ENCODE results near the gene PPP1R7.

Gene PPP1R7

GRCh38 chr2:241141214-241141770 is 9.0 kb upstream of the PPP1R7 start:
- DNase-seq: no peak

GRCh38 chr2:241142063-241142462 is 8.2 kb upstream of the PPP1R7 start:
- no peak for DNase-seq

DNA sequence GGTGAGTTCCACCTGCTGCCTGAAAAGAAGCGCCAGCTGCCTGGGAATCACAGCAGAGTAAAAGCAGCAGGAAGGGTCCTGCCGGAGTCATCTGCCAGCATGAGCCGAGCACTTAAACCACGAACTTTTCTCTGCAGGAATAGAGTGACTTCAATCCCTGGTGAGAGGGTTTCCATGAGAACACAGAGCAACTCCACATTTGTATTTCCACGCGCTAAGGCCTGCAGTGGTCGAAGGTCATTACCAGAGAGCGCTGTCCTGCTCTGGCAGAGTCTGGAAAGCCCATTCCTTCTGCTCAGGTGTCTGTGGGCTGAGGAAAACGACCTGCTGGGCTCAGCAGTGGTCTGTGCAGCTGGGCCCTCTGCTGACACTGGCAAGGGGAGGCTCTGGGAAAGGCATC is 7.7 kb upstream of the PPP1R7 start:
- no peak for DNase-seq

- DNase-seq: no peak
Measured at GRCh38 chr2:241146286-241146685, 4.0 kb upstream of the PPP1R7 start.

GRCh38 chr2:241147336-241147735 is 2.9 kb upstream of the PPP1R7 start:
- no peak for DNase-seq

- no peak for DNase-seq
Measured at GRCh38 chr2:241148239-241148638, 2.0 kb upstream of the PPP1R7 start.

GRCh38 chr2:241148891-241149674 is 1.2 kb upstream of the PPP1R7 start, which contains the start of gene PASK:
PASK (minus strand) TSS chr2:241149472; CDS start chr2:241143032, 6,440 bp downstream.
- DNase-seq: peak; percentile 90

GRCh38 chr2:241149675-241149924 is 667 bp upstream of the PPP1R7 start:
- no peak for DNase-seq

DNA sequence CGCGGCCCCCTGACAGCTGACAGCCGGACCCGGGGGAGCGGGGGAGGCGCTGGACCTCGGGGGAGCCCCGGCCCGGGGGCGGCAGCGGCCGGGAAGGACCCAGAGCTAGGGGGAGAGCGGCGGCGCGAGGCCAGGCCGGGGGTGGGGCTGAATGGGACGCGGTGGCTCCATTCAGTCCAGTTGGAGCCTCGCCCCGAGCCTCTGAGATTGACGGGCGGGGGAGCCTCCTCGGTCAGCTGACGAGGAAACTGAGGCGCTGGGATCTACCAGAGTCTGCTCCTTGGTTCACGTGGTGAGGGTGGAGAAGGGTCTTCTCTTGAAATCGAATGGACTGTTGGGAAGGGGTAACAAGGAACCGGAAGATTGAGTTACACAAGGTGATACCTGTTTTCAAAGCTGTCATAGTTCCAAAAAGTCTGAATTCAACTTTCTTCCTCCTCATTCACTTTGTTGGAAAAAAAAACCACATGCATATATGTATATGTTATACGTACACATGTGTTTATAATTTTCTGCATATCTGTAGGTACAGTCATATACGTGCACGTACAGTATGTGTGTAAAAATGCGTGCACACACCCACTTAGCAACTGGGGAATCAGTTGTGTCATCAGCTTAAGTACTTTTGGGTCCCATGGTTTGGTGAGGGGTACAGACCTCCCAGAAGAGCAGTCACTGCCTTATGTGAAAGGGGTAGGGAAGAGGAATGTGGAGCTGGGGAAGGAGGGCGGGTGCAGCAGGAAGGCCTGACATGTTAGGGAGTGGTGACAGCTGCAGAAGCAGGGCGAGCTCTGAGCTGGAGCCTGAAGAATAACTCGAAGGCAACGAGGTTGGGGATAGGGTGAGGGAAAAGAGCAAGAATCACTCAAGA is 628 bp downstream of the PPP1R7 start:
- DNase-seq: no peak

DNA sequence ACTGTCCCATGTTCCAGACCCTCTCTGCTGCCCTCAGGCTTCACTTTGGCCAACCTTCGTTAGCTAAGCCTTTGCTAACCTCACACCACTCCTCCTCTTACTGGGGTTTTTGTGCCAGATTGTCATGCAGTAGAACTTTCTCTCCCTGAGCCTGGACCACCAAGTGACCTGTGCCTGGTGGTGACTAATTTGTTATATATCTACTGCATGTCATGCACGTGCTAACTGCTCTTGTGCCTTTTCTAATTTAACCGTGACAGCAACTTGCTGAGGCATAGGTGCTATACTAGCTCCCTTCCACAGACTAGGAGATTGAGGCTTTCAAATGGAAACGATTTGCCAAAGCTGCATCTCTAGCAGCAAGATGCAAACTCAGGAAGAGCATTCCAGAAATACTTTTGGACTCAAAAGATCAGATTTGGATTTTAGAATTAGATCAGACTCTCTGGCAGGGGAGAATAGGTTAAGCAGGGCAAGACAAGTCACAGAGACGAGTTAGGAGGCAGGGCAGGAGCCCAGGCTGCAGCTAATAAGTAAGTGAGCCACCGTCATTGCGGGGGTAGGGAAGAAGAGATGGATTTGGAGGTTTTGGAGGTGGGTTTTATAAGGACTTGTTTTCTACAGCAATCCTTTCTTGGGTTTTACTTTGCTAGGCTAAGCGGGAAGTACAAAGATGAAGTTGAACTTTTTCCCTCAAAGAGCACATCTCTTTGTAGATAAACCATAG is 1.8 kb downstream of the PPP1R7 start:
- DNase-seq: no peak

GRCh38 chr2:241153616-241154015 is 3.3 kb downstream of the PPP1R7 start:
- DNase-seq: no peak

- DNase-seq: no peak
Measured at GRCh38 chr2:241154915-241155314, 4.6 kb downstream of the PPP1R7 start.

DNA sequence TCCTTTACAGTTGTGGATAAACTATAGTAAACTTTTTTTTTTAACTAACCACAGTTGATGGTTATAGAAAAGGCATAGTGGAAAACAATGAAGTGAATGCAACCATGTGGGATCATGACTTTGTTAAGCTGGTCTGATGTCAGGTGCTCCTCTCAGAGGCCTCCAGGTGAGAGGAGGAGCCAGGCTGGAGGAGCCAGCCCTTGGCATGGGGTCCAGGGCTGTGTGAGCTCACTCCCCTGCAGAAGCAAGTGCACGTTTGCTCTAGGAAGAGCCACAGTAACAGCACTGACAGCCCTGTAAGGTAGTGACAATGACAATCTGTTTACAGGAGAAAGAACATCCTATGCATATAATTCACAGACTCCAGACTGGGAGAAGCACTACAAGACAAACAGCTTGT is 5.7 kb downstream of the PPP1R7 start:
- no peak for DNase-seq

DNA sequence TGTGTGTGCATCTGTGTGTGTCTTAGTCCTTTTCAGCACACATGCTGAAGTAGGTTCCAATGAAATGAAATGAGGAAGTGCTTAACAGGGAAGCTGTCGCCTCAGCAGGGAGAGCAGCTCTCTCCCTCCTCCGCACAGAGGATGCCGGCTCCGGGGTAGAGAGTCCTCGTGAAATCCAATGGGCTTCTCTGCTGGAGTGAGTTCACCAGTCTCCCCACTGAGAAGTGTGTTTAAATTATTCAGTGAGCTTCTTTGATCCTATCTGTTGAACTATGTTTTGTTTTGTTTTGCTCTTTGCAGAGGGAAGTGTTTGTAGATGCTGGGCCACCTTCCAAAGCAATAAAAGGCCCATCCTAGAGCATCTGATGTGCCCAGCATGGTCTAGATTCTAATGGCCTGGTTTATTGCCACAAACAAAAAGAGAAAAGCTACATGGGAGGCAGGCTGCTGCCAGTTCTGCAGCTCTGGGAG is 6.7 kb downstream of the PPP1R7 start:
- DNase-seq: no peak

GRCh38 chr2:241157841-241158545 is 7.7 kb downstream of the PPP1R7 start:
- no peak for DNase-seq

GRCh38 chr2:241158546-241158900 is 8.3 kb downstream of the PPP1R7 start:
- no peak for DNase-seq

GRCh38 chr2:241159116-241159515 is 8.8 kb downstream of the PPP1R7 start:
- no peak for DNase-seq

DNA sequence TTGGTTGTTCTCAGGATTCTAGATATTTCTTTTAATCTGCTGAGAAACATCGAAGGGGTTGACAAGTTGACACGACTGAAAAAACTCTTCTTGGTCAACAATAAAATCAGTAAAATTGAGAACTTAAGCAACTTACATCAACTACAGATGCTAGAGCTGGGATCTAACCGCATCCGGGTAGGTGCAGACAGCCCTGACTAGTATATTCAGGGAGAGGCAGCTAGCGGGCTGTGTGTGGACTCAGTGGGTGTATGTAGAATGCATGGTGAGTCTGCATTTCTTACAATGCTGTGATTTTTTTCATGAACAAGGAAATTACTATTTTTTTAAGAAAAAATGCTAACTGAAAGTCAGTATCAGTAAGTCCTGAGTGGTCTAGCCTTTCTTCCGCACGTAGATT is 10.1 kb downstream of the PPP1R7 start:
- DNase-seq: no peak

DNA sequence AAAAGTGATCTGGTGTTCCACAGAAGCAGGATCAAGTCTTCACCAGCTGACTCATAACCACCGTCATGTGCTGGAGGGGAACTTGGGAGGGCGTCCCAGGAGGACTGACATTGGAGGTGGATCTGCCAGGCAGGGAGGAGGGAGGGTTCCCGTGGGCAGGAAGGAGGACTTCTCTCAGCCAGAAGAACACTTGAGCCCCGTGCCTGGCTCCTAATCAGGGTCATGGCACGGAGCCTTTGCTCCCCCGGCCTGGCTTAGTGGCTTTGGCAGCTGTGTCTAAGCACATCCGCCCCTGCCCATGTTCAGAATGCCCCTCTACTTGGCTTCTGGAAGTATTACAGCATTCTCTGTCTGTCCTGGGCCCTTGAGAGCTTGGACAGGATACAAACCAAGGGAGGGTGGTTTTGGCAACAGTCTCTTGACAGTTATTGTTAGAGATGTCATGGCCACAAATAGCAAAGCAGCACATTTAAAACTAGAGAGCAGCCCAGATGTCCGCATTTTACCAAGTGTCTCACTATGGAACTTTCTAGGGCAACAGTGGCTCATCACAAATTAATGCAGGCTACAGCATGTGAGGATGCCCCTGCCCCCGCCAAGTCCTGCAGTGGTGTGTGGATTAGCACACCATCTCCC is 11.5 kb downstream of the PPP1R7 start:
- no peak for DNase-seq

DNA sequence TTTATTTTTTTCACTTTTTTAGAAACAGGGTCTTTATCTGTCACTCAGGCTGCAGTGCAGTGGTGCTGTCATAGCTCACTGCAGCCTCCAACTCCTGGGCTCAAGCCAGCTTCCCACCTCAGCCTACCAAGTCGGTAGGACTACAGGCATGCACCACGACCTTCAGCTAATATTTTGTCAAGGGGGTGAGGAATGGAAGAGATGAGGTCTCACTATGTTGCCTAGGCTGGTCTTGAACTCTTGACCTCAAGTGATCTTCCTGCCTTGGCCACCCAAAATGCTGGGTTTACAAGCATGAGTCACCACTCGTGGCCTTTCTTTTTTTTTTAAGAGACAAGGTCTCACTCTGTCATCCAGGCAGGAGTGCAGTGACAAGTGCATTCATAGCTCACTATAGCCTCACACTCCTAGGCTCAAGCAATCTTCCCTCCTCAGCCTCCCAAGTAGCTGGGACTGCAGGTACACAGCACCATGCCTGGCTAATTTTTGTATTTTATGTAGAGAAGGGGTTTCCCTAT is 13.4 kb downstream of the PPP1R7 start:
- no peak for DNase-seq

DNA sequence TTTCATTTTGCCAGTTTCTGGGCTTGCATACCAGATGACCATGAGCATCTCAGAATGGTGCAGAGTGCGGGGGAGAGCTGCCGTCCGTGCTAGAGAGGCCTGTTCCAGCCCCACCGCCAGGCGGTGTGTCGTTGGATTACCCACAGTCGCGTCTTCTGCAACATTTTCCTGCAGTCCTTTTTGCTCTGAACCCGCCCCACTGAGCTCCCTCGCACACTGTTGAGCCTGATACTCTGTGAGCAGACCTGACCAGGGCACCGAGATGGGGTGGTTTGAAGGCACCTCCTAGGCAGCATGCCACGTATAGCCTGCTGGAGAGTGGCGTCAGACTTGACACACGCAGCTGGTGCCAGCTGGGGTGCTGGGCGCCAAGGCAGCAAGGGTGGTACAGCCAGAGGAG is 18.1 kb downstream of the PPP1R7 start:
- DNase-seq: no peak

DNA sequence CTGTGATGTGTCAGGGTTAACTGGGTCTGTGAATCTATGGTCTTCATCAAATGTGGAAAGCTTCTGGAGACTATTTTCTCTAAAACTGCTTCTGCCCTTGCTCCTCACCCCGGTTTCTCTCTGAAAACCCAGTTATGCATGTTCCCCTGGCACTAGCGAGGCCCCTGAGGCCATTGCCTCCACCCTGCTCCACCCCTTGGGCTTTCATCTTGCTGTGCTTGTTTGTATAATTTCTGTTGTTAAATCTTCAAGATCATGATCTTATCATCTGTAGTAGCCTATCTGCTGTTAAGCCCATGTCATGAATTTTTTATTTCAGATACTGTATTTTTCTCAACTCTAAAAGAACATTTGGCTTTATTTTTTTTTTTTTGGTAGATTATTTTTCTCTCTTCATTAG is 23.3 kb downstream of the PPP1R7 start:
- no peak for DNase-seq

Measured in activated effector memory CD4-positive, alpha-beta T cell treated with Interleukin-2 at 50 U/mL for 16 hours (primary cell).